ENCODE results near the gene TNC. TPM values are rescaled to one million over a fixed set of nuclear protein-coding genes. Genes with fewer than 3 reads are reported as not detected.

Gene TNC
- total RNA-seq, 4 donors from 2014 or later = 59.2 to 154 (median 99.3) TPM

DNA sequence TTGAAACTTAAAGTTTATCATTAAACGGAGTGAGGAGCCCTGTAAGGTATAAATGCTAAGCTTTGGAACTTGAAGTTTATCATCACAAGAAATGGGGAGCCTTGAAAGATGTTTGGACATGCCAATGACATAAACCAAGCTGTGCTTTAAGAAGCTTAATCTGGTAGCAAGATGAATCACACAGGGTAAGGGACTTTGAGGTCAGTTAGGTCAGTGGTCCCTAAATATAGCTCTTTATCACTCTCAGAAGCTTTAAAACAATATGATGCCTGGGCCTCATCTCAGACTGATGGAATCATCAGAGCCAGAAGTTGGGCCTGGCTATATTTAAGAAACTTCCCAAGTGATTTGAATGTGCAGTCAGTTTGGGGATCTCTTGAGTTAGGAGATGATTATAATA is 85.7 kb downstream of the TNC start:
- Histone ChIP-seq H3K36me3 (peaks cover 0 to 6% (median 0%) of the 10 kb centered on the region in 3 donors), H3K4me3 (no peak overlapping the region), H3K9me3 (no peaks in the 10 kb centered on the region), H3K4me1 (peaks cover 0 to 40% (median 11%) of the 10 kb centered on the region in 4 donors), H3K27me3 (no peaks in the 10 kb centered on the region), H3K27ac (no peak overlapping the region)
- no peak for TF ChIP-seq EP300 (IDR thresholded peaks at IDR 0.05)
- no peak for TF ChIP-seq POLR2A (IDR thresholded peaks at IDR 0.05)
- TF ChIP-seq, protein P1, sequence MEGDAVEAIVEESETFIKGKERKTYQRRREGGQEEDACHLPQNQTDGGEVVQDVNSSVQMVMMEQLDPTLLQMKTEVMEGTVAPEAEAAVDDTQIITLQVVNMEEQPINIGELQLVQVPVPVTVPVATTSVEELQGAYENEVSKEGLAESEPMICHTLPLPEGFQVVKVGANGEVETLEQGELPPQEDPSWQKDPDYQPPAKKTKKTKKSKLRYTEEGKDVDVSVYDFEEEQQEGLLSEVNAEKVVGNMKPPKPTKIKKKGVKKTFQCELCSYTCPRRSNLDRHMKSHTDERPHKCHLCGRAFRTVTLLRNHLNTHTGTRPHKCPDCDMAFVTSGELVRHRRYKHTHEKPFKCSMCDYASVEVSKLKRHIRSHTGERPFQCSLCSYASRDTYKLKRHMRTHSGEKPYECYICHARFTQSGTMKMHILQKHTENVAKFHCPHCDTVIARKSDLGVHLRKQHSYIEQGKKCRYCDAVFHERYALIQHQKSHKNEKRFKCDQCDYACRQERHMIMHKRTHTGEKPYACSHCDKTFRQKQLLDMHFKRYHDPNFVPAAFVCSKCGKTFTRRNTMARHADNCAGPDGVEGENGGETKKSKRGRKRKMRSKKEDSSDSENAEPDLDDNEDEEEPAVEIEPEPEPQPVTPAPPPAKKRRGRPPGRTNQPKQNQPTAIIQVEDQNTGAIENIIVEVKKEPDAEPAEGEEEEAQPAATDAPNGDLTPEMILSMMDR (IDR thresholded peaks at IDR 0.05) = no peak
- 84 to 96% methylated on average over 1 of the region's 1 CpG for WGBS, 2 donors
- DNase-seq (ENCODE audit: low spot score in 2 of 2) = no peak

DNA sequence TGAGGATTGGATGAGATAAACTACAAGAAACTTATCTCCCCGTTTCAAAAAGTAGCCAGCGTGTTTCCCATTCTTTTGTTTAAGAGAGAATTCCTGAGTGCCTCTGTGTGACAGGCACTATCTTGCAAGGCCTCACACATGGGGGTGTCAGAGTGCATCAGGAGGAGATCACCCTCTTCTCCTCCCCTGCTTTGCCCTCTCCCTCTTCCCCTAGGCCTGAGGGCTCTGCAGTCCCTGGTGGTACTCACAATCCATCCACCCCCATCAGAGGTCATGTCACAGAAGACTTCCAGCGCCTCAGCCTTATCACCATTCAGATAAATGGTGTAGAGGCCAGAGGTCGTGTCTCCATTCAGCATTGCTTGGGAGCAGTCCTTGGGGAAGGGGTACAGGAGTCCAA is 88.0 kb downstream of the TNC start:
- Histone ChIP-seq H3K4me3 (no peak overlapping the region), H3K27me3 (no peaks in the 10 kb centered on the region), H3K9me3 (no peaks in the 10 kb centered on the region), H3K4me1 (peaks cover 0 to 22% (median 0%) of the 10 kb centered on the region in 4 donors), H3K36me3 (peaks cover 0 to 6% (median 0%) of the 10 kb centered on the region in 3 donors), H3K27ac (no peak overlapping the region)
- 68 to 77% methylated on average over 4 of the region's 4 CpGs for WGBS, 2 donors
- TF ChIP-seq POLR2A (IDR thresholded peaks at IDR 0.05) (no peak), EP300 (IDR thresholded peaks at IDR 0.05) (no peak)
- TF ChIP-seq, protein P1 (IDR thresholded peaks at IDR 0.05) = no peak
- DNase-seq (ENCODE audit: low spot score in 2 of 2) = no peak

DNA sequence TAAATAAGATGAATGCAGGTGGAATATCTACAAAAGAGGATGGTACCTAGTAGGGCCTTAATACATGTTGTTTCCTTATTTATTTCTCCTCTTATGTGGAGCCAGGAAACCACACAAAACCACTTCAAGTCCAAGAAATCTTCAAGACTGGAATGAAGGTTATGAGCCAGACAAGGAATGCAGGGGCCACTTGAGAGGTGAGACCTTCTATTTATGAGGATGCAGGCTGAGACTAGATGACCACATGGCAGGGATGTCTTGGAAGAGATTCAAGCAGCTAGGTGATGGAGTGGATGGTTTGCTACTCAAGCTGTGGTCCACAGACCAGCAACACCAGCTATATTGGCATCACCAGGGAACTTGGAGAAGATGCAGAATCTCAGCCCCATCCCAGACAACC is 92.2 kb downstream of the TNC start:
- TF ChIP-seq, protein P1 (IDR thresholded peaks at IDR 0.05) = no peak
- TF ChIP-seq EP300 (IDR thresholded peaks at IDR 0.05) (no peak), POLR2A (IDR thresholded peaks at IDR 0.05) (no peak)
- H3K27ac ChIP-seq = no peak overlapping the region

DNA sequence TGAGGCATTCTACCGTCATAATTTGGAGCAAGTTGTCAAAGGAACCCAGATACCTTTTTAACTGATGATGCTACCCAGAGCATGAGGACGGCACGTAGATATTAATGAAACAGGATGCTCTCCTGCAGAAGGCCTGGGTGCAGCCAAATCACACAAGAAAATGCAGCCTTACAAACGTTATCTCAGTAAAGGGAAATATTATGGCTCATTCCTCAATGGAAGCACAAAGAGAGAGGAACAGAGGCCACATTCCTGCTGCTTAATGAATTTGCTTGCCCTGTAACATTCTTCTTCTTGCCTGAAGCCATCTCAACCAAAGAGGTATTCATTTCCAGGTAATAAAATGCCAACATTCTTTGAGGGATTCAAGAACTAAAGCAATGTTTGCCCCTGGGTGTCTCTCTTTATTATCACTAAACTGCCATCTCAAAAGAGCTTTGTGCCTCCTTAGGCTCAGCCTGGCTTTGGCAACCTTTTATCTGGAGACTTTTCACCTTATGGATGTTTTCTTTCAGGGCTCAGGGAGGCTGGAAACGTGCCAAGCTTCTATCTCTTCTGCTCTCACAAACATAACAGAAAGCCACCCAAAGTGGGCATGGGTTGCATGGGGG is 92.9 kb downstream of the TNC start:
- no peak for DNase-seq (ENCODE audit: low spot score in 2 of 2)
- WGBS, 2 donors = 54 to 67% methylated on average over 5 of the region's 5 CpGs
- Histone ChIP-seq H3K36me3 (peaks cover 0 to 4% (median 0%) of the 10 kb centered on the region in 3 donors), H3K27ac (no peak overlapping the region), H3K27me3 (no peaks in the 10 kb centered on the region), H3K4me3 (no peak overlapping the region), H3K4me1 (no peaks in the 10 kb centered on the region), H3K9me3 (no peaks in the 10 kb centered on the region)
- no peak for TF ChIP-seq POLR2A (IDR thresholded peaks at IDR 0.05)
- TF ChIP-seq, protein P1 (IDR thresholded peaks at IDR 0.05) = no peak
- no peak for TF ChIP-seq EP300 (IDR thresholded peaks at IDR 0.05)

More for the DNA sequence above, 92.2 kb downstream of the TNC start:
- Histone ChIP-seq H3K27me3 (no peaks in the 10 kb centered on the region), H3K4me1 (no peaks in the 10 kb centered on the region), H3K36me3 (peaks cover 0 to 6% (median 0%) of the 10 kb centered on the region in 3 donors), H3K4me3 (no peak overlapping the region), H3K9me3 (no peaks in the 10 kb centered on the region)
- DNase-seq (ENCODE audit: low spot score in 2 of 2) = no peak

DNA sequence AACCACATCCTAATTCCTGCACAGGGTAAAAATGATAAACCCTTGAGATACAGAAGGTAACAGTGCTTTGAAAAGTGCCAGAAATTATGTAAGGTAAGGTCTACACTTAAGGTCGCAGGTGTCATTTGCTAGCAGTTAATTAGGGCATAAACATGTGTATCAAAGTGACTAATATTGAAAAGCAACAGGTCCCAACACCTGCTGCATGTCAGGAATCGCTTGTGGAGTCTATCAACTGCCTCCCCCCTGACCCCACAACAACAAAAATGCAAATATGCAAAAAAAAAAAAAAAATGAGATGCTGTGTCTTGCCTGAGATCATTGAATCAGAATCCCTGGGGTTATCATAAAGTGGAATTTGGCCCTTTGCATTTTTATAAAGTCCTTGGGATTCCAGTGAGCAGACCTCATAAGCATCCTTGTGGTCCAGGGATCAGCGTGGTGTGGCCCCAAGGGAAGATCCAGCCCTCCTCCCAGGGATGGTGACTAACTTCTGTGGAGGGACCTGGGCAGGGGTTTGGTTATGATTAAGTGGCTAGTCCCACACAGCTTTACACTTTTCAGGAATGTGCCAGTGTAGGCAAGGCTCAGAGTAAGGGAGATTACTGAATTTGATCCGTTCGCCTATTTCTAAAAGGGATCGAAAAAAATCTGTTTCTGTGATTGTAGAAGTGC is 95.1 kb downstream of the TNC start:
- Histone ChIP-seq H3K36me3 (peaks cover 0 to 4% (median 0%) of the 10 kb centered on the region in 3 donors), H3K27me3 (no peaks in the 10 kb centered on the region), H3K4me3 (no peak overlapping the region), H3K27ac (no peak overlapping the region), H3K9me3 (no peaks in the 10 kb centered on the region), H3K4me1 (no peaks in the 10 kb centered on the region)
- TF ChIP-seq POLR2A (IDR thresholded peaks at IDR 0.05) (no peak), EP300 (IDR thresholded peaks at IDR 0.05) (no peak)
- TF ChIP-seq, protein P1 (IDR thresholded peaks at IDR 0.05) = no peak
- WGBS, 2 donors = 82 to 91% methylated on average over 6 of the region's 6 CpGs
- DNase-seq (ENCODE audit: low spot score in 2 of 2) = no peak
